ENCODE measurements around the gene IL1RAPL2. TPM values are rescaled to one million over a fixed set of nuclear protein-coding genes. Genes with fewer than 3 reads are reported as not detected.
A peak's percentile ranks its signal among the peaks of the same experiment; 100 is the strongest.

The IL1RAPL2 gene
- total RNA-seq, 1 experiment from 2014 or later: 1.6 TPM

DNA sequence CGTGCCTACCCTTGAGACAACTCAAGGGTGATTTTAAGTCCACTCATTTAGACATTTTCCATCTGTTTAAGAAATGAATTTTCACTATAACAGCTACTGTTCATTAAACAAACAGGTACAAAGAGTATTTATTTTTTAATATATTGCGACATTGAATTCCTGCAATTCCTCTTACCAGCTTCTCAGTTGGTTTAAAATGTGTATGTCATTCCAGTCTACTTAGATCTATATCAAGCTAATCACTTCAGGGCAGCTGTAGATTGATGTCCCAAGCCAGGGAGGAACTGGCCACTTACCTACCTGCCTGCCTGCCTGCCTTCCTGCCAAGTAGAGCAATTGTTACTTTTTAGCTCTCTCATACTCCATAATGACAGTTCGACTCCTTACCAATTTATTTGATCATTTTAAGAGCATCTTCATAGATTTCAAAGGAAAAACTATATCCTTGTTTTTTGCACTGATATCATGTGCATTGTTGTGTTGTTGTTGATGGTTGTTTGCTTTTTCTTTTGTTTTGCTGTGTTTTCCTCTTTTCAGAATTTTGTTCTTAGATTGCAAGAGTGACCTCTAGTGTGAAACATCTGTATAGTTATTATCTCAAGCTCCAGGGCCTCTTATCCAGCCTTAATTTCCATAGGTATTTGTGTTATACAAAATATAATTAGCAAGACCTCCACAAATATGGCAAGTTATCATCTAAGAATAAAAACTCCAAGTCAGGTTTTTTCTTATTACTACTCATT is 1135.5 kb downstream of the IL1RAPL2 start:
- no TSS peak for BruUV-seq (replicated peaks)
- Histone ChIP-seq H3K4me2 (peak overlapping the region; percentile 48), H3K27me3 (ENCODE audit: insufficient read depth, low read depth) (no peaks in the 10 kb centered on the region), H2AFZ (no peak overlapping the region), H3K4me3 (no peak overlapping the region), H4K20me1 (ENCODE audit: insufficient read depth) (no peaks in the 10 kb centered on the region), H3K4me1 (replicated peaks; ENCODE audit: insufficient read depth) (peaks cover 44% of the 10 kb centered on the region), H3K9me2 (ENCODE audit: insufficient read depth) (no peaks in the 10 kb centered on the region), H3K36me3 (ENCODE audit: low read depth) (no peaks in the 10 kb centered on the region), H3K27ac (no peak overlapping the region), H3K9me3 (ENCODE audit: insufficient read depth, low read depth) (no peaks in the 10 kb centered on the region), H3F3A (ENCODE audit: insufficient read depth, low read depth) (peaks cover 4% of the 10 kb centered on the region), H3K79me2 (ENCODE audit: low read depth) (no peaks in the 10 kb centered on the region)
- CTCF ChIA-PET: interaction anchor here (0.5 to 0.8 kb wide), 3 partner anchors 64 to 1534 kb away, joined by 3 to 10 read pairs (median 5); no protein-coding TSS in a partner anchor
- POLR2A ChIA-PET (ENCODE audit: unreplicated experiment): interaction anchor here (0.6 kb wide), 3 partner anchors 74 to 387 kb away, joined by 4 to 6 read pairs (median 4); no protein-coding TSS in a partner anchor
- DNase-seq: peak; percentile 35 to 88
- no peak for TF ChIP-seq EZH2 (IDR thresholded peaks at IDR 0.05; ENCODE audit: low read depth)
- TF ChIP-seq, protein P1, sequence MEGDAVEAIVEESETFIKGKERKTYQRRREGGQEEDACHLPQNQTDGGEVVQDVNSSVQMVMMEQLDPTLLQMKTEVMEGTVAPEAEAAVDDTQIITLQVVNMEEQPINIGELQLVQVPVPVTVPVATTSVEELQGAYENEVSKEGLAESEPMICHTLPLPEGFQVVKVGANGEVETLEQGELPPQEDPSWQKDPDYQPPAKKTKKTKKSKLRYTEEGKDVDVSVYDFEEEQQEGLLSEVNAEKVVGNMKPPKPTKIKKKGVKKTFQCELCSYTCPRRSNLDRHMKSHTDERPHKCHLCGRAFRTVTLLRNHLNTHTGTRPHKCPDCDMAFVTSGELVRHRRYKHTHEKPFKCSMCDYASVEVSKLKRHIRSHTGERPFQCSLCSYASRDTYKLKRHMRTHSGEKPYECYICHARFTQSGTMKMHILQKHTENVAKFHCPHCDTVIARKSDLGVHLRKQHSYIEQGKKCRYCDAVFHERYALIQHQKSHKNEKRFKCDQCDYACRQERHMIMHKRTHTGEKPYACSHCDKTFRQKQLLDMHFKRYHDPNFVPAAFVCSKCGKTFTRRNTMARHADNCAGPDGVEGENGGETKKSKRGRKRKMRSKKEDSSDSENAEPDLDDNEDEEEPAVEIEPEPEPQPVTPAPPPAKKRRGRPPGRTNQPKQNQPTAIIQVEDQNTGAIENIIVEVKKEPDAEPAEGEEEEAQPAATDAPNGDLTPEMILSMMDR (conservative IDR thresholded peaks at IDR 0.05): peak; percentile 56
- intact Hi-C loops (cut with micrococcal nuclease; ENCODE audit: unreplicated experiment): loop anchor here (1.0 to 10.0 kb wide), 4 partner anchors 53 to 511 kb away; no protein-coding TSS in a partner anchor

GRCh38 chrX:105703876-105704275 is 1137.9 kb downstream of the IL1RAPL2 start:
- Histone ChIP-seq H4K20me1 (ENCODE audit: insufficient read depth) (no peaks in the 10 kb centered on the region), H3F3A (ENCODE audit: insufficient read depth, low read depth) (peaks cover 4% of the 10 kb centered on the region), H3K27ac (no peak overlapping the region), H3K79me2 (ENCODE audit: low read depth) (no peaks in the 10 kb centered on the region), H3K27me3 (ENCODE audit: insufficient read depth, low read depth) (no peaks in the 10 kb centered on the region), H3K4me1 (replicated peaks; ENCODE audit: insufficient read depth) (peaks cover 29% of the 10 kb centered on the region), H3K4me3 (no peak overlapping the region), H3K9me3 (ENCODE audit: insufficient read depth, low read depth) (no peaks in the 10 kb centered on the region), H3K36me3 (ENCODE audit: low read depth) (no peaks in the 10 kb centered on the region), H3K9me2 (ENCODE audit: insufficient read depth) (no peaks in the 10 kb centered on the region), H2AFZ (no peak overlapping the region), H3K4me2 (no peak overlapping the region)
- ChIA-PET POLR2A (ENCODE audit: unreplicated experiment) (no interaction called here), CTCF (no interaction called here)
- no TSS peak for BruUV-seq (replicated peaks)
- no peak for DNase-seq
- intact Hi-C loops (cut with micrococcal nuclease; ENCODE audit: unreplicated experiment): loop anchor here (10.0 kb wide), 1 partner anchor 51 kb away; no protein-coding TSS in a partner anchor
- TF ChIP-seq, protein P1 (conservative IDR thresholded peaks at IDR 0.05): no peak
- TF ChIP-seq EZH2 (IDR thresholded peaks at IDR 0.05; ENCODE audit: low read depth): no peak

DNA sequence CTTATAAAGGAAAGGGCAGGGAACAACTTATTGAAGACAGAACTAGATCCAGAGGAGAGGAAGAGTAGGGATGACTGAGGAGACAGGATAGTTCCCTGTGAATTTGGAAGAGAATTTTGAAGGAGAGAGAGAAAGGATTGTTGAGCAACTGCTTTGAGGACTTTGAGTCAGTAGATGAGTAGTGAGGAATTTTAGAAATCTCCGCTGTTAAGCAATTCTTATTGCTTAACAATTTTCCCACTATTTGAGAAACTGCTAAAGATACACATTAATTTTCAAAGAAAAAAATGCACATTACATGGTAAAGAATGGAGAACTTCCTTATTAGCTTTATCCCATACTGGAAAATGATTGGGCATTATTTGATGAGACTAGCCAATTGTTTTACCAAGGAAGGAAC is 1140.0 kb downstream of the IL1RAPL2 start:
- DNase-seq: peak in 1 of 2 experiments; percentile 36
- TF ChIP-seq, protein P1 (conservative IDR thresholded peaks at IDR 0.05): no peak
- no peak for TF ChIP-seq EZH2 (IDR thresholded peaks at IDR 0.05; ENCODE audit: low read depth)
- CTCF ChIA-PET: no interaction called here

More for the DNA sequence above, 1140.0 kb downstream of the IL1RAPL2 start:
- no peaks in the 10 kb centered on the region for H4K20me1 ChIP-seq (ENCODE audit: insufficient read depth)
- no peak overlapping the region for H2AFZ ChIP-seq
- H3K27ac ChIP-seq: no peak overlapping the region
- no peak overlapping the region for H3K4me3 ChIP-seq
- H3K9me2 ChIP-seq (ENCODE audit: insufficient read depth): no peaks in the 10 kb centered on the region
- no peaks in the 10 kb centered on the region for H3K36me3 ChIP-seq (ENCODE audit: low read depth)
- no peaks in the 10 kb centered on the region for H3K27me3 ChIP-seq (ENCODE audit: insufficient read depth, low read depth)
- peaks cover 4% of the 10 kb centered on the region for H3F3A ChIP-seq (ENCODE audit: insufficient read depth, low read depth)
- intact Hi-C loops (cut with micrococcal nuclease; ENCODE audit: unreplicated experiment): loop anchor here (10.0 kb wide), 1 partner anchor 49 kb away; no protein-coding TSS in a partner anchor
- BruUV-seq (replicated peaks): no TSS peak
- no peaks in the 10 kb centered on the region for H3K9me3 ChIP-seq (ENCODE audit: insufficient read depth, low read depth)
- H3K4me2 ChIP-seq: no peak overlapping the region
- no peaks in the 10 kb centered on the region for H3K79me2 ChIP-seq (ENCODE audit: low read depth)
- POLR2A ChIA-PET (ENCODE audit: unreplicated experiment): no interaction called here
- H3K4me1 ChIP-seq (replicated peaks; ENCODE audit: insufficient read depth): peaks cover 14% of the 10 kb centered on the region

Data from PC-9 (cell line).